NCI-H2171 treated with DMSO at 0.1 percent for 48 hours (cell line): ENCODE results near the gene CBLN3.
A peak's percentile ranks its signal among the peaks of the same experiment; 100 is the strongest.

Source experiments
- DNase-seq: peaks from one replicate; lab custom pipeline; 2025; lab: John Stamatoyannopoulos, UW

The CBLN3 gene

DNA sequence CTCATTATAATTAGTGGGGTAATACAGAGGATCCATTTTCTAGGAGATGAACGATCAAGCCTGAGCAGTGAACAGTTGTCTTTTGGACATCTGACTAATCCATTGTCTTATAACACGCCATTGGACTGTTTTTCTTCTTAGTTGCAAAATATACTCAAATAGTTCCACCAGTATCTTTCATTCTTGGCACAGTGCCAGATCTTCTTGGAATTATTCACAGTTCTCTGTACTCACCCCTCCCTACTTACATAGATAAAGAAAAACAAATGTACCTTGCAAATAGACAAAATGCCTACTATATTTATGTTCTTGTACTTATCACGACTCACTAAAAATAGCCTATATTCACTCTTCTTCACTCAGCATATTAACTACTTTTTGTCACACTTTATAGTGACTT lies 3.8 kb downstream of the CBLN3 start:
- peak; percentile 6 for DNase-seq

DNA sequence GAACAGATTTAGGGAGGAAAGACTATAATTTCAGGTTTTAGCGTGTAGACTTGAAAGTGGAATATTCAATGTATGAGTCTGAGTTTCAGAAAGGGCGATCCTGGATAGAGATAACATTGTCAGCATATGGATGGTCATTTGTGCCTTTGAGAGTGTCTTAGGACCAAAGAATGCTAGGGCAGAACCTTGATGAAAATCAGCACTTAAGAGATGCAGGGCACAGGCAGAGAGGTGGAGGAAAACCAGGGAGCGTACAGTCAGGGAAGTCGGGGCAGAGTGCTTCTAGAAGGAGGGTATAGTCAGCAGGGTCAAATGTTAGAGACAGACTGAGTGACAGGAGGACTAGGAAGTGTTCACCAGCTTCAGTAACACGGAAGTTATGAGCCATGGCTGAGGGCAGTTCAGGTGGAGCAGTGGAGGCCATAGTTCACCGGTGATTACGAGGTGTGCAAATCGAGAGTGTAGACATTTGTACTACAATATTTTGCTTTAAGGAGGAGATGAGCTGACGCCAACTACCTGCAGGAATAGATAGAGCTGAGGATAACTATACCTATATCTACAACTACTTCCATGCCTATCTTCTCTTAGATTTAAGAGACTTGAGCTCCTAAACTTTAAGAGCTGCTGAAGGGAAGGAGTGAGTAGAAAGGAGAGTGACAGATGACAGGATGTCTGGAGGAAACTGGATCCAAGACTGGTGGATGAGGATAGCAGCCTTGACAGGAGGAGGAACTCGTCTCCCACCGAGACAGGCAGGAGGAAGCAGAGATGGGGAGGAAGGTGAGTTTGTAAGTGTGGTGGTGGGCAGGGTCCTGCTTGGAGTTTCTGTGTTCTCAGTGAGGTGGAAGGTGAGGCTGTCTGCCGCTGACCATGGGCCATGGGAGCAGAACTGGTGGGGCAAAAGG lies 6.5 kb downstream of the CBLN3 start:
- no peak for DNase-seq

DNA sequence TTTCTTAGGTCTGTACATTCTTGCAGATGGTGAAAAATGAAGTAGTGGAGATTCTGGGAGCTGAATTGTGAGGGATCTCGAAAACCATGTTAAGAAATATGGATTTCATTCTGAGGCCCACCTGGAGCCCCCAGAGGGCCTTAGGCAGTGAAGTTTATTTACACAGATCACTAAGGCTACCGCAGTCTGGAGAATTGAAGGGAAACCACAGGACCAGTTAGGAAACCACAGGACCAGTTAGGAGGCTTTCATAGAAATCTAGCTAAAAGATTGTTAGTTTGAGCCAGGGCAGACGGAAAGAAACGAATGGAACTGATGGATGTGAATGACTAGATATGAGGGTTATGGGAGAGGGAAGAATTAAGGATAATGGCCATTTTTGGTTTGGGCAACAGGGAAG lies 7.2 kb downstream of the CBLN3 start:
- no peak for DNase-seq

- no peak for DNase-seq
These were observed 11.0 kb downstream of the CBLN3 start for GRCh38 chr14:24418492-24418873.

- no peak for DNase-seq
These were observed 11.5 kb downstream of the CBLN3 start for GRCh38 chr14:24417832-24418491.

- no peak for DNase-seq
These were observed 12.4 kb downstream of the CBLN3 start for GRCh38 chr14:24416932-24417619.

- no peak for DNase-seq
These were observed 13.1 kb downstream of the CBLN3 start for GRCh38 chr14:24416254-24416931.

GRCh38 chr14:24415421-24416253 lies 13.8 kb downstream of the CBLN3 start:
- DNase-seq: no peak

GRCh38 chr14:24414732-24415420 lies 14.6 kb downstream of the CBLN3 start:
- DNase-seq: no peak

- no peak for DNase-seq
These were observed 15.4 kb downstream of the CBLN3 start for GRCh38 chr14:24414077-24414476.

GRCh38 chr14:24411443-24412389 lies 17.8 kb downstream of the CBLN3 start:
- peak; percentile 59 for DNase-seq

DNA sequence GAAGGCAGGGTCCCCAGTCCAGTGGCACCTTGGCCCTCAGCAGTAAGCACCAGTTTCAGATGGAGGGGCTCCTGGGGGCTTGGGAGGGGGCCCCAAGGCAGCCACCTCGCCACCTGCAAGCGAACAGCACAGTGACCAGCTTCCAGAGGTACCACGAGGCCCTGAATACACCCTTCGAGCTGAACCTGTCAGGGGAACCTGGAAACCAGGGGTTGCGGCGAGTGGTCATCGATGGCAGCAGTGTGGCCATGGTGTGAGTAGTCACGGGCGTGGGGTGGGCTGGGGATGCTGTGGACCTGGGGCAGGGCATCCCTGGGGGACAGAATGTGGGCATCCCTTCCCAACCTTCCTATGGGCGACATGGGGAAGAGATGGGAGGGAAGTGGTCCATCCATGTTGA lies 19.5 kb downstream of the CBLN3 start:
- no peak for DNase-seq

DNA sequence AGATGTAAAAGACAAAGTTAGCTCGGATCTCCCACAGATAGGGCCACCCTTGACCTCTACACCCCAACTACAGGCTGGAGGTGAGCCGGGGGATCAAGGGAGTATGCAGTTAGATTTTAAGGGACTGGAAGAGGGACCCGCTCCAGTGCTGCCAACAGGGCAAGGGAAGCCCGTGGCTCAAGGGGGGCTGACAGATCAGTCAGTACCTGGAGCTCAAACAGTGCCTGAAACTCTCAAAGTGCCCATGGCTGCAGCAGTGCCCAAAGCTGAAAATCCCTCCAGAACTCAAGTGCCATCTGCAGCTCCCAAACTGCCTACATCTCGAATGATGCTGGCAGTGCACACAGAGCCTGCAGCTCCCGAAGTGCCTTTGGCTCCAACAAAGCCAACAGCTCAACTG lies 20.3 kb downstream of the CBLN3 start:
- DNase-seq: peak; percentile 29

DNA sequence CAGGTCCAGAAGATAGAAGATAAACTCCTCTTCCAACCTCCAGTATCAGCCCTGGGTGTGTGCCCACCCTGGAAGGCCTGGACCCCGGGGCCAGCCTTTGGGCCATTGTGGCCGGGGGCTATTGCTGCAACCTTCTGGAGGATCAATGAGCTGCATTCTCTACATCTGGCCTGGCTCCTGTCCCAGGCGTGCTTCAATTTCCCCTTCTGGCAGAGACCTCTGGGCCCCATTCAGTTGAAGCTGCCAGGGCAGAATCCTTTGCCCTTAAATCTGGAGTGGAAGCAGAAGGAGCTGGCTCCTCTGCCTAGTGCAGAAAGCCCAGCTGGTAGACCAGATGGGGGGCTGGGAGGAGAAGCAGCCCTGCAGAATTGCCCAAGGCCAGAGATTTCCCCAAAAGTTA lies 20.7 kb downstream of the CBLN3 start:
- peak; percentile 75 for DNase-seq

DNA sequence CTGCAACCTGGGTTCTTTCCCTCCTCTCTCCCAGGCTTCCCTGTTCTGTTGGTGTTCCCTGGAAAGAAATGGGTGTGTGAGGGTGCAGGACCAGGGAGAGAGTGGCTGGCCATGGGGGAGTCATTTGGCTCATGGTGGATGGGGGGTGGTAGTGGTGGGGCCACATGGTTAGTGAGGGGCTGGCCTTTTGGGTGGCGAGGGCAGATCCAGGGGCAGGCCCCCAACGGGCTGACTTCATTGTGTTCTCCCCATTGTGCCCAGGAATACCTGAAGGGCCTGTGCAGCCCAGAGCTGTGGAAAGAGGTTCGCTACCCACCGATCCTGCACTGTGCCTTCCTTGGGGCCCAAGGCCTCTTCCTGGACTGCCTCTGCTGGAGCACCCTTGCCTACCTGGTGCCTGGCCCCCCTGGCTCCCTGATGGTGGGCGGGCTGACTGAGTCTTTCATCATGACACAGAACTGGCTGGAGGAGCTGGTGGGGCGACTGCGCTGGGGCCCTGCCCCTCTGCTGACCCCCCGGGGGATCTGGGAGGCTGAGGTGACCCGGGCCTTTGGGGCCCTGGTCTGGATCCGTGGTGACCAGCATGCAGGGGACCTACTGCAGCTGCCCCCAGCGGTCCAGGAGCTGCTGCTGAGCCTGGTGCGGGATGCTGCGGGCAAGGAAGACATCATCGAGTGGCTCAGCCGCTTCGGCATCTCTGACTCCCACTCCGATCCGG lies 21.7 kb downstream of the CBLN3 start:
- no peak for DNase-seq

- DNase-seq: no peak
These were observed 23.1 kb downstream of the CBLN3 start for GRCh38 chr14:24406416-24406815.

GRCh38 chr14:24404814-24405213 lies 24.7 kb downstream of the CBLN3 start:
- DNase-seq: no peak

DNA sequence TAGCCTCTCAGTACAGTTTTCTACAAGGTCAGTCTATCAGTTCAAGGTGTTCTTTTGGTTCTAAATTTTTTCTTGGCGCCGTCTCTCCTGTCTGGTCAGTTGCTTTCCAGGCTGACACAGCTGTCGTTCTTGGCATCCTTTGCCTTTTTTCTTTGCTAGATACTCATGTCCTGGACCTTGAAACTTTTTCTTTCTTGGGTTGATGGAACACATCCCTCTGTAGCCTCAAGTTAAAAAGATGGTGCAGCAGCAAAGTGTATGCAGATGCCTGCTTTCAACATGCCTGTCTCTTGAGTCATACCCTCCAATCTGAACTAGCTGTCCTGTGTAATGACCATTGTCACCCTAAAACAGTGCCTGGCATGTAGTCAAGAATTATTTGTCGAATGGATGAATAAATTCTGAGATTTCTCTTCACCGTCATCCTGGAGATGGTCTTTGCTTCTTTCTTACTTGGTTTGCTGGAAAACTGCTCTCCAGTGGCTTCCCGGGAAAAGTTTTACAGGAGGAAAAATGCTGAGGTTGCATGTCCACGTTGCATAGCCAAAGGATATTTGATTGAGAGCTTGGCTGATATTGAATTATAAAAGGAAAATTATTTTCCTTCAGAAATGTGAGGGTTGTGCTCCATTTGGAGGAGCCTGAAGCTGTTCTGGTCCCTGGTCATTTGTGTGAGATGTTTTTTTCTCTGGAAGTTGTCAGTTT lies 26.0 kb downstream of the CBLN3 start:
- no peak for DNase-seq
